Measurements from ENCODE around the gene PALS1.
A peak's percentile ranks its signal among the peaks of the same experiment; 100 is the strongest.
"Not testable (repeated sequence)": the region's sequence is repeated elsewhere in the genome, so short reads cannot be mapped to it uniquely, and the experiment has no call there.

PALS1 gene

DNA sequence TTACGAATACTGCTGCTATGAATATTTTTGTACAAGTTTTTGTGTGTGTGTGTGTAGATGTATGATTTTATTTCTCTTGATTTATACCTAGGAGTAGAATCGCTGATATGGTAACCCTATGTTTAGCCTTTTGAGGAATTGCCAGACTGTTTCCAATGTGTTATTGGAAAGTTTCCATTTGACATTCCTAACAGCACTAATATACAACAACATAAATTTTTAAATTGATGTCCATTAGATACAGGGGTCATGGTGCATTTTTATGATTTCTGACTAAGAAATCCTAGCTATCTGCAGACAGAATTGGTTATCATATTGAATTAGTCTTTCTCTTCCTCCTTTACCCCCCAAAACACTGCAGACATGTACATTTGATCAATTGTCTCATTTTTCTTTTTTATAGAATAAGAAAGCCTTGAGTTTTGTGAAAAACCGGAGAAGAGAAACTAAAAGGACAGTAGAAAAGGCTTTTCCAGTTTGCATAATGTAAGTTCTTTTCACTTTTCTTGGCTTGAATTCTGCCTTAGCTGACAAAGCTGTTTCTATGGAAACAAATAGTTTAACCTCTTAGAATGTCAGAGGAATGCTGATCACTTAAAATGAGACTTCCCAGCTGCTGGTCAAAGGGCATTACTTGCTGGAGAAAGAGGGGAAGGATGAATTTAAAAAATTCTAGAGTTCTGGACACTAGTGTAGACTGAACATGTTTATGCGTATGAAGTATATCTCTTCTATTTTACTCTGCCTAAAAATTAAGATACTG is 28.2 kb downstream of the PALS1 start:
- FAIRE-seq (peak; percentile 11), DNase-seq (ENCODE audit: insufficient read length, low spot score) (no peak)
- TF ChIP-seq, protein P1, sequence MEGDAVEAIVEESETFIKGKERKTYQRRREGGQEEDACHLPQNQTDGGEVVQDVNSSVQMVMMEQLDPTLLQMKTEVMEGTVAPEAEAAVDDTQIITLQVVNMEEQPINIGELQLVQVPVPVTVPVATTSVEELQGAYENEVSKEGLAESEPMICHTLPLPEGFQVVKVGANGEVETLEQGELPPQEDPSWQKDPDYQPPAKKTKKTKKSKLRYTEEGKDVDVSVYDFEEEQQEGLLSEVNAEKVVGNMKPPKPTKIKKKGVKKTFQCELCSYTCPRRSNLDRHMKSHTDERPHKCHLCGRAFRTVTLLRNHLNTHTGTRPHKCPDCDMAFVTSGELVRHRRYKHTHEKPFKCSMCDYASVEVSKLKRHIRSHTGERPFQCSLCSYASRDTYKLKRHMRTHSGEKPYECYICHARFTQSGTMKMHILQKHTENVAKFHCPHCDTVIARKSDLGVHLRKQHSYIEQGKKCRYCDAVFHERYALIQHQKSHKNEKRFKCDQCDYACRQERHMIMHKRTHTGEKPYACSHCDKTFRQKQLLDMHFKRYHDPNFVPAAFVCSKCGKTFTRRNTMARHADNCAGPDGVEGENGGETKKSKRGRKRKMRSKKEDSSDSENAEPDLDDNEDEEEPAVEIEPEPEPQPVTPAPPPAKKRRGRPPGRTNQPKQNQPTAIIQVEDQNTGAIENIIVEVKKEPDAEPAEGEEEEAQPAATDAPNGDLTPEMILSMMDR (IDR thresholded peaks at IDR 0.05; ENCODE audit: insufficient read depth, missing control alignments), result no peak

DNA sequence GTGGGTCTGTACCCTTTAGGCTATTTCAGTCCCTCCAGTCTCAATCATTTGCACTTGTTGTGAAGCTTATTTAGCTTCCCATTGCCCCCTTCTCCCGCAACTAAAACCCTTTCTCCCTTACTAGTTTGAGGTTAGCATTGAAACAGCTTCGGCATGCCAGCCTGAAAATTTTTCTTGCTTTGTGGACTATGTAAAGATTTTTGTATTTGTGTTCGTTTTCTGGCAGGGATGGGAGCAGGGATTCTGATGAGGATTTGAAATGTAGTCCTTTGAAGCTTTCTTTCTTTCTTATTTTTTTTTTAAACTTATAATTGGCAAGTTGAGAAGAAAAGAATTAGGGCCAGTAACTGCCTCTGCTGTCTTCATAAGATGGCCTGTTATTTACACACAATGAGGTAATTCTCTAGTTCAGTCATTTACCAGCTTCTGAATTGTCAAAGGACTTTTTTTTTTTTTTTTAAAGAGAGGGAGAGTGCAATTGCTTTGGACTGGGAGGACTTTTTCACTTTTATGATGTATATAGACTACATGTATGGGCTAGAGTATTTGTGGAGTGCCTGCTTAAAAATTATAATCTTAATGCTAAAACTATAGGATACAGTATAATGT is 29.0 kb downstream of the PALS1 start:
- no peak for FAIRE-seq
- no peak for DNase-seq (ENCODE audit: insufficient read length, low spot score)
- TF ChIP-seq, protein P1 (IDR thresholded peaks at IDR 0.05; ENCODE audit: insufficient read depth, missing control alignments), result no peak

DNA sequence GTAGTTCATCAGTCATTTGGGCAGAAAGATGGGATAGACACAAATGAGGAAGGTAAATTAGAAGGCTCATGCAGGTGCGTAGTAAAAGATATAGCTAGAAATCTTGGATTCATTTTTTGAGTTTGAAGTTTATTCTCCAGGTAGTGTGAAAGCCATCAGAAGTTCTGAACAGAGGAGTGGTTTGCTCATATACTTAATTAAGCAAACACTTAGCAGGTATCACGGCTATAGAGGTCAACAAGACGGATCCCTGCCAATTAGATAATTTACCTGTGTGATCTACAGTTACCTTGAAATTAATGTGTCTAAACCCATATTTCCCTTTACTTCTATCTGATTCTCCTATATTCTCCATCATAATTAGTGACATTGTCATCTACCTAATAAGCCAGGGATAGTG is 29.7 kb downstream of the PALS1 start:
- TF ChIP-seq, protein P1 (IDR thresholded peaks at IDR 0.05; ENCODE audit: insufficient read depth, missing control alignments), result no peak
- FAIRE-seq, result peak; percentile 11
- DNase-seq (ENCODE audit: insufficient read length, low spot score), result no peak

DNA sequence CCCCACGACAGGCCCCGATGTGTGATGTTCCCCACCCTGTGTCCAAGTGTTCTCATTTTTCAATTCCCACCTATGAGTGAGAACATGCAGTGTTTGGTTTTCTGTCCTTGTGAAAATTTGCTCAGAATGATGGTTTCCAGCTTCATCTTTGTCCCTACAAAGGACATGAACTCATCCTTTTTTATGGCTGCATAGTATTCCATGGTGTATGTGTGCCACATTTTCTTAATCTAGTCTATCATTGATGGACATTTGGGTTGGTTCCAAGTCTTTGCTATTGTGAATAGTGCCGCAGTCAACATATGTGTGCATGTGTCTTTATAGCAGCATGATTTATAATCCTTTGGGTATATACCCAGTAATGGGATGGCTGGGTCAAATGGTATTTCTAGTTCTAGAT is 32.0 kb downstream of the PALS1 start:
- not testable (repeated sequence) for DNase-seq (ENCODE audit: insufficient read length, low spot score); FAIRE-seq

DNA sequence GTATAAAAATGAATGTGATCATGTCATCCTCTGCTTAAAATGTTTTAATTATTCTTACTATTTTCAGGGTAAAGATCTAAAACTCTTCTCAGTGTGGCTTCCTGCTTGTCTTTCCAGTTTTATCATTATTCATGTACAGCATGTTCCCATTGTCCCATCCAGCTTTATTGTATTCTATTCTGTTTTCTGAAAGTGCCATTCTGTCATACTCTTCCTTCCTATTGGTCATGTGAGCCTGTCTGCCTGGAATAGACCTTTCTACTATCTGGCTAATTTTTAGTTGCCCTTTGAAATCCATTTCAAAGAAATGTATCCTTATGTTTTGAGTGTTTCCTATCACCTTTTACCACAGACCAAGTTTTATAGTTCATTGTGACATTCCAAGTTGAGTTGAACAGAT is 34.9 kb downstream of the PALS1 start:
- FAIRE-seq (no peak), DNase-seq (ENCODE audit: insufficient read length, low spot score) (no peak)
- TF ChIP-seq, protein P1 (IDR thresholded peaks at IDR 0.05; ENCODE audit: insufficient read depth, missing control alignments), result no peak

DNA sequence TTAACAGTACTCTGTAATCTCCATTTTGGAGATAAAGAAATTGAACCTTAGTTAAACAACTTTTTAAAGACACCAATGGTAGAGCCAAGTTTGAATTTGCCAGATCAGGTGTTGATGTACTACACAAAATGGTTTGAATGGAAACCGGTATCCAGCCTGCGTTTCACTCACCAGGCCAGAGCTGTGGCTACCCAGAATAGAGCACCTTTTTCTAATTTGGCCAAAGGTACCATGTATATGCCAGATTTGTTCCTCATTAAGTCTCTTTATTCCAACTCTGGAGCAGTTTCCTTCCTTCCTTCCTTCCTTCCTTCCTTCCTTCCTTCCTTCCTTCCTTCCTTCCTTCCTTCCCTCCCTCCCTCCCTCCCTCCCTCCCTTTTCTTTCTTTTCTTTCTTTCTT is 39.3 kb downstream of the PALS1 start:
- TF ChIP-seq, protein P1 (IDR thresholded peaks at IDR 0.05; ENCODE audit: insufficient read depth, missing control alignments), result no peak
- FAIRE-seq (no peak), DNase-seq (ENCODE audit: insufficient read length, low spot score) (no peak)

DNA sequence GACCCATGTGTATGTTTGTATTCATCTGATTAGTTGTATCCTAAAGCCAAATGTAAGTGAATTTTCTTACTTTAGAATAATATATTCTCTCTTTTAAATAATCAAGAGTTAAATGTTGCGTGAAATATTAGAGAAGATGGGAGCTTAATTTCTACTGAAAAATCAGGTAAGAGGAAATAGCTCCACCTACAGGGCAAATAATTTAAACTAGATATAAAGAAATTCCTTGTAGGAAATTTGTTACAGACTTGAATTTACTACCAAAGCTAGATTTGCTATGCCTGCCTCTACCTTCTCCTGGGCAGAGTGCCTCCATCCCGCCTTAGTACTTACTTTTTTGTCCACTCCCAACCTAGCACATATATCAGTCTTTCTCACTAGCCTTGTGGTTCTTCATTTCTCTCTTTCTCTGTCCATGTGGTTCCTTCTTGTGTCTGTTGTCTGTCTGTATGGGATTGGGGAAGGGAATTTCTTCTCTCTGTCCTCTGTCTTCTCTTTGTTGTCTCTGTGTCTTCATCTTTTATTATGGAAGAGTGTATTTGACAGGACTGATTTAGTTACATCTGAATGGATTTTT is 44.7 kb downstream of the PALS1 start:
- FAIRE-seq (no peak), DNase-seq (ENCODE audit: insufficient read length, low spot score) (no peak)
- TF ChIP-seq, protein P1 (IDR thresholded peaks at IDR 0.05; ENCODE audit: insufficient read depth, missing control alignments), result peak; percentile 54

All from D721Med (cell line).